ENCODE measurements around the gene PRDM2.
A peak's percentile ranks its signal among the peaks of the same experiment; 100 is the strongest.

Gene PRDM2

GRCh38 chr1:13842497-13842896 lies 142.5 kb downstream of the PRDM2 start:
- TF ChIP-seq CTCF (IDR thresholded peaks at IDR 0.05; ENCODE audit: control insufficient read depth, extremely low read depth, insufficient read depth), result no peak
- no peak for DNase-seq (ENCODE audit: low read depth)
- H3K4me3 ChIP-seq (ENCODE audit: low read depth, low read length), result no peak overlapping the region

DNA sequence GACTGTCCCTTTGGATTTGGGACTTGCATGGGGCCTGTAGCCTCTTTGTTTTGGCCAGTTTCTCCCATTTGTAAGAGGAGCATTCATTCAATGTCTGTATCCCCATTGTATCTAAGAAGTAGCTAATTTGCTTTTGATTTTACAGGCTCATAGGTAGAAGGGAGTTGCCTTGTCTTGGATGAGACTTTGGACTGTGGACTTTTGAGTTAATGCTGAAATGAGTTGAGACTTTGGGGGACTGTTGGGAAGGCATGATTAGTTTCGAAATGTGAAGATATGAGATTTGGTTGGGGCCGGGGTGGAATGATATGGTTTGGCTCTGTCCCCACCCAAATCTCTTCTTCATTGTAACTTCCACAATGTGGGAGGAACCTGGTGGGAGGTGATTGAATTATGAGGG lies 151.7 kb downstream of the PRDM2 start:
- no peak for TF ChIP-seq CTCF (IDR thresholded peaks at IDR 0.05; ENCODE audit: control insufficient read depth, extremely low read depth, insufficient read depth)
- H3K4me3 ChIP-seq (ENCODE audit: low read depth, low read length), result no peak overlapping the region
- no peak for DNase-seq (ENCODE audit: low read depth)

DNA sequence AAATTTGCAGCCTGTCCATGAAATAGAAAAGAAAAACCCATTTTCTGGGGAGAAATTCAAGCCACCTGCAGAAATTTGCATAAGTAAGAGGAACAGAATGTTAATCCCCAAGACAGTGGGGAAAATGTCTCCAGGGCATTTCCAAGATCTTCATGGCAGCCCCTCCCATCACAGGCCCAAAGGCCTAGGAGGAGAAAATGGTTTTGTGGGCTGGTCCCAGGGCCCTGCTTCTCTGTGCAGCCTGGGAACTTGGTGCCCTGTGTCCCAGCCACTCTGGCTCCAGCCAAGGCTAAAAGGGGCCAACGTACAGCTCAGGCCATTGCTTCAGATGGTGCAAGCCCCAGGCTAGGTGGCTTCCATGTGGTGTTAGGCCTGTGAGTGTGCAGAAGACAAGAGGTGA lies 155.6 kb downstream of the PRDM2 start:
- no peak for TF ChIP-seq CTCF (IDR thresholded peaks at IDR 0.05; ENCODE audit: control insufficient read depth, extremely low read depth, insufficient read depth)
- DNase-seq (ENCODE audit: low read depth), result no peak
- no peak overlapping the region for H3K4me3 ChIP-seq (ENCODE audit: low read depth, low read length)

DNA sequence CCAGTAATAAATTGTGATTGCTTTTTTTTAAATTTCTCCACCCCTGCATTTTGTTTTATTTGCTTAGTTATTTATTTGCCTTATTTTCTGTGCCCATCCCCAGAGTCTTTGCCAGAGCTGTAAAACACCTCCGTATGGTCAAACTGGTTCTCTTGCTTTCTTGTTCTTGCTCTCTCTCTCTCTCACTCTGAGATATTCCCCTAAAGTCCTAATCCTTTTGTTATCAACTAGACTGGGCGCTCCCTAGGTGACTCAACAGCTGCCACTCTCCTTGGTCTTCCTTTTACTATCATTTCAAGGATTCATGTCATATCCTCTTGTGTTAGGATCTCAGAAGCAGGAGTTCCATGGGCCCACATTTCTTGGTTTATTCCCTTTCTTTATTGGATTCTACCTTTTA lies 160.0 kb downstream of the PRDM2 start:
- no peak overlapping the region for H3K4me3 ChIP-seq (ENCODE audit: low read depth, low read length)
- TF ChIP-seq CTCF (IDR thresholded peaks at IDR 0.05; ENCODE audit: control insufficient read depth, extremely low read depth, insufficient read depth), result no peak
- DNase-seq (ENCODE audit: low read depth), result peak; percentile 90

DNA sequence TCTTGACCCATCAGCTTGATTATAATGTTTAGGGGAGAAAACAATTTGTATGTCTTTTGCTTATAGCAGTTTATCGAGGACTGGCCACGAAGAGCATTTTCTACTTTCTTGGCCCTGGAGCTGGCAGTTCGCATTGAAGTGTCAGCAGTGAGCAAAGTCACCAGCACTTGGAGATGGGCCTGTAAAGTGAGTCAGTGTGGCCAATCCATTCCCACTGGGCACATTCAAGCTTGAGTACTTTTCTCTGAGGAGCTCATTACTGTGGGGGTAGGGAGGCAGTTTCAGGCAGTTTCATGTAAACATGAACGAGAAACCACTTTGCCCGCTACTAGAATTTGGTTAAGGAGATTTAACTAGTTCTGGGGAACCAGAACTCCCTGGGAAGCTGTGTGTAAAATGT lies 164.8 kb downstream of the PRDM2 start:
- H3K4me3 ChIP-seq (ENCODE audit: low read depth, low read length), result no peak overlapping the region
- DNase-seq (ENCODE audit: low read depth), result no peak
- no peak for TF ChIP-seq CTCF (IDR thresholded peaks at IDR 0.05; ENCODE audit: control insufficient read depth, extremely low read depth, insufficient read depth)

DNA sequence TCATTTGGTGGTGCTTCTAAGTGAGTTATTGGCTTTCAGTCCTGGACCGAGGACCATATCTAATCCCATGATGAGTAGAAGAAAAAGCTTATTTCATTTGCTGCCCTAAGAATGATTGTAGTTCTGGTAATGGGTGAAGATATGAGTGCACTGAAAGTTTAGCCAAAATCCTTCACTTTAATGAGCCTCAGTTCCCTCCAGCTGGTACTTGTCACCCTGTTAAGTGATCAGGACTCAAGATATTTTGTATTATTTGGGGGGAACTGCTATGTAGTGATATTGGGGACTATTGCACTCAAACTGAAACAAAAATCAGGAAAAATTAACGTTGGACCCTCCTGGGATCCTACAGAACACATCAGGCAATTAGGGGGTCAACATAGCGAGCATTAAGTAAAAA lies 165.9 kb downstream of the PRDM2 start:
- H3K4me3 ChIP-seq (ENCODE audit: low read depth, low read length), result no peak overlapping the region
- no peak for DNase-seq (ENCODE audit: low read depth)
- TF ChIP-seq CTCF (IDR thresholded peaks at IDR 0.05; ENCODE audit: control insufficient read depth, extremely low read depth, insufficient read depth), result no peak

GRCh38 chr1:13867603-13868002 lies 167.6 kb downstream of the PRDM2 start:
- TF ChIP-seq CTCF (IDR thresholded peaks at IDR 0.05; ENCODE audit: control insufficient read depth, extremely low read depth, insufficient read depth), result no peak
- H3K4me3 ChIP-seq (ENCODE audit: low read depth, low read length), result no peak overlapping the region
- no peak for DNase-seq (ENCODE audit: low read depth)
